Measurements from ENCODE around the gene ABCC9. TPM values are rescaled to one million over a fixed set of nuclear protein-coding genes. Genes with fewer than 3 reads are reported as not detected.
"Not testable (repeated sequence)": the region's sequence is repeated elsewhere in the genome, so short reads cannot be mapped to it uniquely, and the experiment has no call there.

ABCC9 gene
- polyA plus RNA-seq, 1 of the 3 experiments (the other 2 are of a cell fraction) = 0.02 TPM

DNA sequence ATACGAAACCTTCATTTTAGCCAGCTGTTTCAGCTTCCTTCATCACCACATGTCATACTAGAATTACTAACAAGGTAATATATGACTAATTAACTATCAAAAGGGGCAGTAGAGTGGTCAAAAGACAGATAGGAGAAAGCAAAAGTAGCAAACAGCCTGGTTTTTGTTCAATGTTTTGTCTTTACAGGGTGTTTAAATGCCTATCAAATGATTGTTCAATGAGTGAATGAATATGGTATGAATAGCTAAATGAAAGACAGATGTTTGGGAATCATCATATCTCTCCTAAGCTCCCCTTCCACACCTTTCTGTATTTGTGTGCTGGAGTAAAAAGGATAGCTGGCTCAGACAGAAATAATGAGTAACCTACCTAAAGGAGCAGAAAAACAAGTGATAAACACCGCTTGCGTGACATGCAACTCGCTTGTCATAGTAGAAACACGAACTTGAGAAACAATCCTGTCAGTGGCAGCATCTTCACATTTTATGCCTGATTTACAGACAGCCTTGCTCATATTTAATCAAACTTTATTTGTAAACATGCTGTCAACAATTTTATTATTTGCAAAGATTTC lies 34.2 kb downstream of the ABCC9 start:
- no peak overlapping the region for H3K9ac ChIP-seq
- POLR2A ChIA-PET = no interaction called here

GRCh38 chr12:21899532-21899931 lies 41.7 kb downstream of the ABCC9 start:
- H3K27ac ChIP-seq (ENCODE audit: low read depth in 2 of 2, low read length in 1 of 2); H4K20me1 ChIP-seq (ENCODE audit: insufficient read depth); CTCF ChIA-PET; H3K4me2 ChIP-seq; H3K4me1 ChIP-seq (ENCODE audit: control insufficient read depth in 1 of 2, insufficient read depth in 2 of 2, low read depth in 1 of 2, low read length in 1 of 2); H3K4me3 ChIP-seq (ENCODE audit: low read depth in 2 of 2, low read length in 1 of 2); H2AFZ ChIP-seq (ENCODE audit: low read depth); POLR2A ChIA-PET; H3F3A ChIP-seq (replicated peaks; ENCODE audit: insufficient read depth); H3K9ac ChIP-seq; H3K27me3 ChIP-seq (ENCODE audit: insufficient read depth); H3K9me2 ChIP-seq; H3K9me3 ChIP-seq; DNase-seq; H3K36me3 ChIP-seq (replicated peaks in 1 of 2; ENCODE audit: control insufficient read depth in 1 of 2, insufficient read depth in 2 of 2, low read length in 1 of 2); H3K79me2 ChIP-seq (ENCODE audit: insufficient read depth): not testable (repeated sequence)
- 8% methylated on average over 4 of the region's 9 CpGs for WGBS (ENCODE audit: low lambda C conversion rate)

More for the DNA sequence above, 34.2 kb downstream of the ABCC9 start:
- Histone ChIP-seq H4K20me1 (ENCODE audit: insufficient read depth) (no peaks in the 10 kb centered on the region), H2AFZ (ENCODE audit: low read depth) (no peak overlapping the region), H3K36me3 (replicated peaks in 1 of 2; ENCODE audit: control insufficient read depth in 1 of 2, insufficient read depth in 2 of 2, low read length in 1 of 2) (no peaks in the 10 kb centered on the region), H3K27ac (ENCODE audit: low read depth in 2 of 2, low read length in 1 of 2) (no peak overlapping the region), H3K9me2 (no peaks in the 10 kb centered on the region), H3K9me3 (no peaks in the 10 kb centered on the region), H3K27me3 (ENCODE audit: insufficient read depth) (no peaks in the 10 kb centered on the region), H3K79me2 (ENCODE audit: insufficient read depth) (no peaks in the 10 kb centered on the region), H3K4me3 (ENCODE audit: low read depth in 2 of 2, low read length in 1 of 2) (no peak overlapping the region), H3K4me1 (ENCODE audit: control insufficient read depth in 1 of 2, insufficient read depth in 2 of 2, low read depth in 1 of 2, low read length in 1 of 2) (no peaks in the 10 kb centered on the region), H3F3A (replicated peaks; ENCODE audit: insufficient read depth) (no peaks in the 10 kb centered on the region), H3K4me2 (no peak overlapping the region)
- WGBS (ENCODE audit: low lambda C conversion rate) = 14% methylated on average over 5 of the region's 5 CpGs
- CTCF ChIA-PET = interaction anchor here (1.0 kb wide), 1 partner anchor 83 kb away, joined by 3 read pairs; no protein-coding TSS in a partner anchor
- no peak for DNase-seq
- TF ChIP-seq RXRA (IDR thresholded peaks at IDR 0.05; ENCODE audit: borderline replicate concordance, low read depth) (no peak), TCF12 (IDR thresholded peaks at IDR 0.05) (peak; percentile 26; the same call in 1 of the 2 replicates)

- Histone ChIP-seq H3F3A (replicated peaks; ENCODE audit: insufficient read depth) (no peaks in the 10 kb centered on the region), H3K79me2 (ENCODE audit: insufficient read depth) (no peaks in the 10 kb centered on the region), H3K27me3 (ENCODE audit: insufficient read depth) (no peaks in the 10 kb centered on the region), H2AFZ (ENCODE audit: low read depth) (no peak overlapping the region), H3K4me2 (no peak overlapping the region), H4K20me1 (ENCODE audit: insufficient read depth) (no peaks in the 10 kb centered on the region), H3K9ac (no peak overlapping the region), H3K9me2 (0 out of 2 replicates have a peak, but pooled peaks cover 2% of the 10 kb centered on the region), H3K9me3 (no peaks in the 10 kb centered on the region), H3K27ac (ENCODE audit: low read depth in 2 of 2, low read length in 1 of 2) (no peak overlapping the region), H3K4me1 (ENCODE audit: control insufficient read depth in 1 of 2, insufficient read depth in 2 of 2, low read depth in 1 of 2, low read length in 1 of 2) (no peaks in the 10 kb centered on the region), H3K4me3 (ENCODE audit: low read depth in 2 of 2, low read length in 1 of 2) (no peak overlapping the region), H3K36me3 (replicated peaks in 1 of 2; ENCODE audit: control insufficient read depth in 1 of 2, insufficient read depth in 2 of 2, low read length in 1 of 2) (no peaks in the 10 kb centered on the region)
- ChIA-PET CTCF (no interaction called here), POLR2A (no interaction called here)
- TF ChIP-seq FOSL2 (IDR thresholded peaks at IDR 0.05; ENCODE audit: borderline replicate concordance, low read depth) (no peak), NFIC (IDR thresholded peaks at IDR 0.05; ENCODE audit: borderline replicate concordance) (no peak), TAF1 (IDR thresholded peaks at IDR 0.05; ENCODE audit: borderline replicate concordance, low read depth, low read length) (no peak), ELF1 (IDR thresholded peaks at IDR 0.05) (no peak), FOXJ3 (CRISPR knock-in tag; IDR thresholded peaks at IDR 0.05) (no peak), GABPA (IDR thresholded peaks at IDR 0.05; ENCODE audit: low read depth) (no peak), SMC3 (IDR thresholded peaks at IDR 0.05; ENCODE audit: low read depth, low read length) (no peak), SIN3A (IDR thresholded peaks at IDR 0.05; ENCODE audit: borderline replicate concordance, low read depth, low read length) (no peak), RAD21 (IDR thresholded peaks at IDR 0.05; ENCODE audit: low read length) (no peak), CHD2 (IDR thresholded peaks at IDR 0.05; ENCODE audit: low read length, partially characterized antibody) (no peak), ZBTB33 (IDR thresholded peaks at IDR 0.05; ENCODE audit: borderline replicate concordance, low read depth) (no peak), RCOR1 (IDR thresholded peaks at IDR 0.05; ENCODE audit: low read length) (no peak), PBX3 (IDR thresholded peaks at IDR 0.05) (no peak), RFX5 (IDR thresholded peaks at IDR 0.05; ENCODE audit: low read length) (no peak)
- TF ChIP-seq, protein P1, sequence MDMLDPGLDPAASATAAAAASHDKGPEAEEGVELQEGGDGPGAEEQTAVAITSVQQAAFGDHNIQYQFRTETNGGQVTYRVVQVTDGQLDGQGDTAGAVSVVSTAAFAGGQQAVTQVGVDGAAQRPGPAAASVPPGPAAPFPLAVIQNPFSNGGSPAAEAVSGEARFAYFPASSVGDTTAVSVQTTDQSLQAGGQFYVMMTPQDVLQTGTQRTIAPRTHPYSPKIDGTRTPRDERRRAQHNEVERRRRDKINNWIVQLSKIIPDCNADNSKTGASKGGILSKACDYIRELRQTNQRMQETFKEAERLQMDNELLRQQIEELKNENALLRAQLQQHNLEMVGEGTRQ (IDR thresholded peaks at IDR 0.05; ENCODE audit: borderline replicate concordance, low read depth, low read length) = no peak
- no peak for DNase-seq
- 6% methylated on average over 2 of the region's 2 CpGs for WGBS (ENCODE audit: low lambda C conversion rate)
Observed at GRCh38 chr12:21895651-21896050, 45.6 kb downstream of the ABCC9 start.
